ENCODE results near the gene TMOD4. TPM values are rescaled to one million over a fixed set of nuclear protein-coding genes. Genes with fewer than 3 reads are reported as not detected.

The TMOD4 gene
- total and polyA plus RNA-seq, 9 of the 15 experiments (the other 6 are each of a cell fraction or from before 2014, with no cell fraction given): 0.18 to 1.8 (median 1.1) TPM; not detected in 1

- peak within 1 kb of the TSS; percentile 87 to 92 for H3K9ac ChIP-seq (ENCODE audit: insufficient read depth in 1 of 2, low read depth in 2 of 2, low read length in 2 of 2)
- peak within 1 kb of the TSS; percentile 98 for H2AFZ ChIP-seq (ENCODE audit: low read depth, low read length)
- H3K9me1 ChIP-seq (ENCODE audit: control insufficient read depth, insufficient read depth, low read length): no peaks in the 10 kb centered on the region
- no peaks in the 10 kb centered on the region for H3K9me3 ChIP-seq (replicated peaks; ENCODE audit: control insufficient read depth, insufficient read depth, low read depth, low read length)
- H3K36me3 ChIP-seq (ENCODE audit: control insufficient read depth, insufficient read depth, low read length): peaks cover 34% of the 10 kb centered on the region; the same call in 2 of the 3 replicates
- in situ Hi-C loops (cut with MboI): no loop called here
- H3K4me3 ChIP-seq: peak within 1 kb of the TSS; percentile 64
- POLR2A ChIA-PET: interaction anchor here (0.6 to 1.7 kb wide), 10 partner anchors 10 to 562 kb away, joined by 3 to 5 read pairs (median 4); partner anchors contain the start of genes MLLT11, TMOD4 and VPS72
- CTCF ChIA-PET (ENCODE audit: low intra/inter-chr PET ratio): interaction anchor here (0.7 to 1.3 kb wide), 2 partner anchors 67 to 90 kb away, joined by 3 to 5 read pairs; no protein-coding TSS in a partner anchor
- TSS peak; percentile 91 for BruUV-seq (replicated peaks)
- peak within 1 kb of the TSS; percentile 96 for H3K4me2 ChIP-seq (ENCODE audit: insufficient read depth, low read length)
- H3K79me2 ChIP-seq (ENCODE audit: control insufficient read depth, insufficient read depth, low read length): peaks cover 31% of the 10 kb centered on the region
- DNase-seq (ENCODE audit: extremely low read depth in 1 of 4, low spot score in 3 of 4) (peak; percentile 88 to 99 (median 92)), FAIRE-seq (peak; percentile 99), ATAC-seq (peak; percentile 98)
- peaks cover 10 to 16% of the 10 kb centered on the region in 2 experiments; a peak in 4 of 5 replicates for H3K4me1 ChIP-seq (replicated peaks in 1 of 2; ENCODE audit: control insufficient read depth in 2 of 2, insufficient read depth in 2 of 2, low read length in 2 of 2)
- H3K27me3 ChIP-seq (ENCODE audit: control insufficient read depth in 2 of 2, insufficient read depth in 2 of 2, low read length in 2 of 2): no peaks in the 10 kb centered on the region
- WGBS (ENCODE audit: insufficient coverage, low coverage, missing lambda C conversion rate): under 1% methylated on average over 38 of the region's 38 CpGs
- no peaks in the 10 kb centered on the region for H4K20me1 ChIP-seq (replicated peaks; ENCODE audit: control insufficient read depth, insufficient read depth, low read length)
- H3K27ac ChIP-seq (ENCODE audit: extremely low read depth, low read depth, low read length): peak within 1 kb of the TSS; percentile 74
- intact Hi-C loops (cut with micrococcal nuclease): no loop called here
- peak; percentile 28; the same call in 1 of the 2 replicates for TF ChIP-seq DDX20 (tag; IDR thresholded peaks at IDR 0.05; ENCODE audit: low read depth)
- TF ChIP-seq GATAD2A (IDR thresholded peaks at IDR 0.05): no peak
- TF ChIP-seq TAF1 (IDR thresholded peaks at IDR 0.05; ENCODE audit: control insufficient read depth, extremely low read depth, insufficient read depth, low read length, severe bottlenecking): peak; percentile 77
- TF ChIP-seq EP300 (IDR thresholded peaks at IDR 0.05; ENCODE audit: low read length): no peak
- TF ChIP-seq ZBTB40 (IDR thresholded peaks at IDR 0.05): peak; percentile 97
- no peak for TF ChIP-seq ZBTB40 (CRISPR knock-in tag; IDR thresholded peaks at IDR 0.05)
- TF ChIP-seq NFIC (IDR thresholded peaks at IDR 0.05): no peak
- TF ChIP-seq ZNF764 (CRISPR knock-in tag; IDR thresholded peaks at IDR 0.05; ENCODE audit: low read depth): no peak
- peak; percentile 98 for TF ChIP-seq ELF2 (CRISPR knock-in tag; IDR thresholded peaks at IDR 0.05)
- peak; percentile 61 for TF ChIP-seq SMAD1 (IDR thresholded peaks at IDR 0.05; ENCODE audit: low read depth, low read length, partially characterized antibody)
- peak; percentile 60 to 95; a peak in 3 of 4 replicates for TF ChIP-seq ARNT (IDR thresholded peaks at IDR 0.05)
- TF ChIP-seq RBM39 (optimal IDR thresholded peaks at IDR 0.05; ENCODE audit: low read depth, low read length): peak; percentile 83
- no peak for TF ChIP-seq HDAC8 (tag; IDR thresholded peaks at IDR 0.05)
- peak; percentile 77 for TF ChIP-seq TBP (optimal IDR thresholded peaks at IDR 0.05; ENCODE audit: low read depth, low read length)
Observed at GRCh38 chr1:151165738-151166504, 9.9 kb downstream of the TMOD4 start, which contains the start of the genes LYSMD1 and SCNM1. LYSMD1 (minus strand) TSS chr1:151165902; CDS start chr1:151165258, 644 bp downstream. SCNM1 (plus strand) TSS chr1:151166144; CDS start chr1:151166153, 9 bp downstream.
